ENCODE data around the gene IGF2BP1.

The IGF2BP1 gene

DNA sequence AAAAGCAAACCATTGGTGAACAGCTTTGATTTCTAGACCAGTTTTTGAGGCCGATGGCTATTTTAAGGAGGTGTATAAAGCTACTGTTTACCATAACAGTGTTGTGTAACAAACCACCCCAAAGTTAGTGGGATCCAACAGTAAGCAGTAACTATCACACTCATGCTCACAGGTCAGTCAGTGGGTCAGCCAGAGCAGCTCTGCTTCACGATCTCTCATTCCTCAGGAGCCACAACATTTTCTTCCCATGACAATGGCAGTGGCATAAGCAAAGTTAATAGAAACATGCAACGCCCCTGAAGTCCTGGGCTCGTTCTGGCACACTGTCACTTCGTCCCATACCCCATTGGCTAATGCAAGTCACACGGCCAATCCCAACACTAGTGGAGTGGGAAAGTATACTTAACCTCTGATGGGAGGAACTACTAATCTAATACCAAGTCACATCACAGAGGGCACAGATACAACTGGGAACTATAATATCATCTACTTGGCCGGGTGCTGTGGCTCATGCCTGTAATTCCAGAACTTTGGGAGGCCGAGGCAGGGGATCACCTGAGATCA is 107.4 kb downstream of the IGF2BP1 start:
- DNase-seq: no peak
